GM18867 (cell line): ENCODE measurements around the gene CMTM1.

Experiments
- ATAC-seq: cut with Tn5 transposase; IDR thresholded peaks from one replicate; pipeline ENCODE4 v1.9.1; 2021; ENCODE audit warnings: mild to moderate bottlenecking, moderate library complexity; ENCODE audit not compliant: unreplicated experiment

The CMTM1 gene

DNA sequence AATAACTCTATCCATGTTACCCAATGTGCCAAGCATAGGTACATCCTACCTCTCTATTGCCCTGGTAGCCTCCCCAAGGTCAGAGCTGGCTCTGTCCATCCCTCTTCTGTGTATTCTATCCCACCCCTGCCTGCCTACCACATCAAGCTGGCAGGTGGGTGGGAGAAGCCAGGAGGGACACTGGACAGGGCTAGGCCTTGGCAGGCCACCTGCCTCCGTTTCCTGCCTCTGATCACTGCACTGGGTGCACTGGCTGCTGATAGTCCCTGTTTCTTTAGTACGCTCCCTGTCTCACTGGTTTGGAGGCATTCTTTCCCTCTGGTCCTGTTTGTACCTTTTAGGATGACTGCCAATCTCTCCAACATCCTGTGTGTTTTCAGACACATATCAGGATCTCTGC is 29.0 kb upstream of the CMTM1 start:
- ATAC-seq, result no peak

DNA sequence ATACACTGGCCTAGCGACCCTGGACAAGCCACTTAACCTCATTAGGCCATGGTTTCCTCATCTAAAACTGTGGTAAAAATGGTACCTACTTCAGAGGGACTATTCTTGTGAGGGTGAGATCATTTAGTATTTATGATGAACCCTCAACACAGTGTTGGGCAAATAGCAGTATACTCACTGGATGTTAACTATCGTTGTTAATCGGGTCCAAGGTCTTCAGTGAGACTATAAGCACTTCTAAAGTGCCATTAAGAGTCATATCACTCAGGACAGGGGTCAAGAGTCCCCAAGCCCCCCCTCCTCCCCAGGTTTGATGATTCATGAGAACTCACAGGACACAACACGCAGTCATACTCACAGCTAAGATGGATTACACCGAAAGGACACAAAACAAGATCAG is 27.3 kb upstream of the CMTM1 start:
- ATAC-seq, result no peak

DNA sequence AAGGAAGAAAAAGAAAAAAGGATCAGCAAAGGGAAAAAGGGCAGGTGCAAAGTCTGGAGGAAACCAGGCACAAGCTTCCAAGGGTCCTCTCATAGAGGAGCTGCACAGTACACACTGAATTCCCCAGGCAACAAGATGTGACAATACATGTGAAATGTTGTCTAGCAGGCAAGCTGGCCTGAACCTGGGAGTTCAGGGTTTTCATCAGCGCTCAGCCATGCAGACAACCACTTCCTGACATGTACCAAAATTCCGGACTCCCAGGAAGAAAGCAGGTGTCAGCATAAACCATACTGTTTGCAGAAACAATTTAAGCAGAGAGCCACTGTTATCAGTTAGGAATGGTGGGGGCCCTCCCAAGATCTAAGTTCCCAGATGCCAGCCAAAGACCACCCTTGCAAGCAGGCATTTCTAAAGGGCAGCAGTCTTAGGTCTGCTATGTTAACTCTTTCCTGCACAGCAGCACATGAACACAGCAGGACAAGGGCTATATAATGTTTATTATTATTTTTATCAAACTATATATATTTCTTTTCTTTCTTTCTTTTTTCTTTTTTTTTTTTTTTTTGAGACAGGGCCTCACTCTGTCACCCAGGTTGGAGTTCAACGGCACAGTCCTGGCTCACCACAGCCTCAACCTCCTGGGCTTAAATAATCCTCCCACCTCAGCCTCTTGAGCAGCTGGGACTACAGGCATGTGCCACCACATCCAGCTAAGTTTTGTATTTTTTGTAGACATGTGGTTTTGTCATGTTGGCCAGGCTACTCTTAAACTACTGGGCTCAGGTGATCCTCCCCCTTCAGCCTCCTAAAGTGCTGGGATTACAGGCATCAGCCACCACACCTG is 26.4 kb upstream of the CMTM1 start:
- ATAC-seq, result no peak

DNA sequence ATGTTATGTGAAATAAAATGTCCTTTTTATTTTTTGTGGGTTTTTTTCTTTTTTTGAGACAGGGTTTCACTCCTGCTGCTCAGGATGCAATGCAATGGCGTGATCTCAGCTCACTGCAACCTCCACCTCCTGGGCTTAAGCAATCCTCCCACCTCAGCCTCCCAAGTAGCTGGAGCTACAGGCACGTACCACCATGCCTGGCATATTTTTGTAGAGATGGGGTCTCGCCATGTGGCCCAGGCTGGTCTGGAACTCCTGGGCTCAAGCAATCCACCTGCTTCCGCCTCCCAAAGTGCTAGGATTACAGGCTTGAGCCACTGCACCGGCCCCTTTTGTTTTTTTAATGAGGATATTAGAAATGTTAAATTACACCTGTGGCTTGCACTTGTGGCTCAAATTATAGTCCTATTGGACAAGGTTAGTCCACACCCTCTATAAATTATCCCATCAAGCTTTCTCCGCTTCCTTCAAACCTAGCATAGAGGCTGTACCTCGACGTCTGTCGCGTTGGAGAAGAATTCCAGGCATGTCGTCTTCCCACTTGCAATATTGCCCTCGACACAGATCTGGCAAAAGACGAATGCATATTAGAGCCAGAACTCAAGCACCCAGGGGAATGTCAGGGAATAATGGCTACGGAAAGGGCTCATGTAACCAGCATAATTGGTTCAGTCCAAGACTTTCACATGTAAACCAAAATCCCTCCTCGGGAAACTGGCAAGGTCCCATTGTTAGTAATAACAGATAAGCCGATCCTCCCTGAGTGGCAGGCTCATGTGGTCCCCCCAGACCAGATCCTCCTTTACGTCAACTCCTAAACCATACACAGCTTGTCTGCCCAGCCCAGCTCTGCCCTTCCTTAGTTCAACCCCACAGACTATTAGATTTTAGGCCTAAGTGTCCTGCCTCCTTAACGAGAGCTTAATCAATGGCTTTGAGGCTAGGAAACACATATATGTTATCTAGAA is 24.6 kb upstream of the CMTM1 start:
- ATAC-seq, result no peak

DNA sequence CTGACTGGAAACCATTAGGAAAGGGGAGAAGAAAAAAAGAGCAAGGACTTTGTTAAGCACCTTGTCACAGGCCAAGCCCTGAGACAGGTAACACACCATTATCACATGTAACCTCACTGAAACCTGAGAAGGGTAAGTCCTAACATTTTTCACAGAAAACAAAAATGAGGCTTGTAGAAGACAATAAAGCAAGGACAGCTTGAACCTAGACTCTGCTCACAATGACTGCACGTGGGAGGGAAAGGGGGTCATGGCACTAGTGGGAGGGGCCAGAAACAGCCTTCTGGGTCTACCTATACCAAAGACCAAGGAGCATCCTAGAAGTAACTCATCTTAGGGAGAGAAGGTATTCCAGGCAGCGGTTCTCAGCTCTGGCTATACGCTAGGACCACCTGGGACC is 23.8 kb upstream of the CMTM1 start:
- no peak for ATAC-seq

DNA sequence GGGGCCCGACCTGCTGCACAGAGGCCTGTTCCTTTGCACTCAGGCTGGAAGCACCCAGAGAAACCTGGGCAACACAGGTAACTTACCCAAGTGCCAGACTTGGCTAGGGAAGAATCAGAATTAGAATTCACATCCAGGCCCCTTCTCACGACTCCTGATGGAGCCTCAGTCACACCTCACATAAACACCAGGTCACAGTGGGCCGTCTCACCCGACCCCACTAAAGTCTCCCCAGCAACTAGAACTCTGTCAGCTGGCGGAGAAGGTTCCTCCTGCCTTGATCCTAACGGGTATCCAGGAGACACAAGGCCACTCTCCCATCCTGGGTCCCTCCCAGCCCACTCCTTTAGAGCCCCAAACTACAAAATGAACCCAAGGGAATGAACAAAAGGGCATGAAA is 22.7 kb upstream of the CMTM1 start:
- no peak for ATAC-seq

DNA sequence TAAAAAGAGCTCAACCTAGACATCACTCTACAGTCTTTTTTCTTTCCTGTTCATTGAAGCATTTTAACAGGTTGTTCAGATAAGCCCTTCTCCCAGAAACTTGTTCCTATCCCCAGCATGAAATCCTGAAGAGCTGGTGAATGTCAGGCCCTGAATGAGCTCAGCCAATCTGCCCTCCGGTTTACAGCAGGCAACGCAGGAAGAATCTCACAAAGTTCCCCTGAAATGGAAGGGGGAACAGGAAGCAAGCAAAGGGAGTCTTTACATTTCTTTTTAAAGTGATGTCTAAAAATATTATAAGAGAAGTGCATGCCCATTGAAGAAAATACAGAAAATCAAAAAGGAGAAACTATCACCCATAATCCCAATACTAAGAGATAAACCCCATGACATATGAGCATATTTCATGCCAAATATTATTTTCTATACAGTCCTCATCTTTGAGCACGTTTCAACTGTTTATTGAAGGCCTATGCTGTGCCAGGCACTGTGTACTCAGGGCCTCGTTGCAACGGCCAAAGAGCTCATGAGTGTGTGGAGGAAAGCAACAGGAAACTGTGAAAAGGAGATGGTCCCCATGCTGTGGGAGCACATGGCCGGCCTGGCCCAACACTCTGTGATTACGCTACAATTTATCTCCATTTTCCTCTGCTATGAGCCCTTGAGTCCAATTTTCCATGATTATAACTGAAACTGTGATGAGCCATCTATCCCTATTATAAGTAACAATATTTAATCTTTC is 22.1 kb upstream of the CMTM1 start:
- ATAC-seq, result no peak

DNA sequence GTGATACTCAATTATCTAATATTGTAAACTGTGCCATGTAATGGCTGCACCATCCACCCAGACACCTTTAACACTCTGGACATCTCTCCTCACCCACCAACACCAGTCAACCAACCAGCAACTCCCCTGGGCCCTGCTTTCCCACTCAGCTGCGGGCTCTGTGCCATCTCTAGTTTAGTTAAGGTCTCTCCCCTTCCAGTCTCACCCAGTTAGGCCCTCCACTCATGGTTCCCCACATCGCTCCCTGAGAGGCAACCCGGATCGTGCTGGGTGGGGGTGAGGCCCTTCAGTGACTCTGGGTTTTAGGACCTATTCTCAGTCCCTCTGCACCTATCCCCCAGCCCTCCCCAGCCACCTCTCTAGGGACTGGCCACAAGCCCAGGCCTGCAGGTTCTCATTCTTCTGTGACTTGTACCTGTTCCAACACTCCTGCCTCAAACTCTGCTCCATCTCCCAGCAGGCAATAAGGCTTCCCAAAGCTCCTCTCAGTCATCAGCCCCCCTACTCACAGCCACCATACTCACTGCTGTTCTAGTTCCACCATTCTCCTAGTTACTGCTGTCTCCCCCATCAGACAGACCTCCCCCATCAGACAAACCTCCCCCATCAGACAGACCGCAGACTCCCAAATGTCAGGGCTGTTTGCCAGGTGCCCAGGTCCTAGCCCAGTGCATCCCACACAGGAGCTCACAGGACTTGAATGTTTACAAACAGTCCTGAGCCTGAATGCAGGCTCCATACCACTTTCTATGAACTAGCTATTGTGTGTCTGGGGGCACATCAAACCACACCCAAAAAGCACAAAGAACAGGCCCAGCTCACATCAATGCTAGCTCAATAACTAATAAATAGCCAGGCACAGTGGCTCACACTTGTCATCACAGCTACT is 18.9 kb upstream of the CMTM1 start:
- no peak for ATAC-seq

DNA sequence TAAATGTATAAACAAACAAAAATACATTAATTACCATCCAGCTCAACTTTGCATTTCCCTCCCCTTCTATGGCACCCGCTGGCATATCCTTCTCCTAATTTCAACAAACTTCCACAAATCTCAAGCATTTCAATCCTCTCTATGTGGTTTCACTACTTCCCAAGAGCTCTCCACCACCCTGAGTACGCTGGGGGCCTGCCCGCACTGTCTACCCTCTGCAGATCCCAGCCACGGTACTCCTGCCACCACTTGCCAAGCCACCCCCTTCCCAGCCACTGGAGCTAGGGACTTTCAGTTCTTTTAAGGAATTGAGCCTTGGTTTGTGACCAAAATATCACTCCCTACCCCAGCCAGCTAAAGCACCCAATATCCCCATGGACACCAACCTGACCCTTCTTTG is 18.2 kb upstream of the CMTM1 start:
- ATAC-seq, result no peak

DNA sequence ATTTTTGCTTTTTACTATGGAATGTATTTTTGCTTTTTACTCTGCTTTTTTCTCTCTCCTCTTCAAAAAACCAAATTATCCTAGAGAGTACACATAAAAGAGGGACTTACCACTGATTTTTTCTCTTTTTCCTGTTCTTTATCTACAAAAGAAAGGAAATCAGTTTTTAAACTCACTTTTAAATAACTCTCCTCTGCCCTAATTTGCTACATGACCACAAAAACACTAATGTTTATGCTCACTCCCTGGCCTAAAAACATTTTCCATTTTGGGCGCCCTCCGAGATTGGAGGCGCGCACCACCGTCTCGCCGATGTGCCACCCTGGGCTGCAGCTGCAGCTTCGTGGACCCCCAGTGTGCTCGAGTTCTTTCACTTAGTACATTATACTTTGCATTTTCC is 17.4 kb upstream of the CMTM1 start:
- no peak for ATAC-seq

DNA sequence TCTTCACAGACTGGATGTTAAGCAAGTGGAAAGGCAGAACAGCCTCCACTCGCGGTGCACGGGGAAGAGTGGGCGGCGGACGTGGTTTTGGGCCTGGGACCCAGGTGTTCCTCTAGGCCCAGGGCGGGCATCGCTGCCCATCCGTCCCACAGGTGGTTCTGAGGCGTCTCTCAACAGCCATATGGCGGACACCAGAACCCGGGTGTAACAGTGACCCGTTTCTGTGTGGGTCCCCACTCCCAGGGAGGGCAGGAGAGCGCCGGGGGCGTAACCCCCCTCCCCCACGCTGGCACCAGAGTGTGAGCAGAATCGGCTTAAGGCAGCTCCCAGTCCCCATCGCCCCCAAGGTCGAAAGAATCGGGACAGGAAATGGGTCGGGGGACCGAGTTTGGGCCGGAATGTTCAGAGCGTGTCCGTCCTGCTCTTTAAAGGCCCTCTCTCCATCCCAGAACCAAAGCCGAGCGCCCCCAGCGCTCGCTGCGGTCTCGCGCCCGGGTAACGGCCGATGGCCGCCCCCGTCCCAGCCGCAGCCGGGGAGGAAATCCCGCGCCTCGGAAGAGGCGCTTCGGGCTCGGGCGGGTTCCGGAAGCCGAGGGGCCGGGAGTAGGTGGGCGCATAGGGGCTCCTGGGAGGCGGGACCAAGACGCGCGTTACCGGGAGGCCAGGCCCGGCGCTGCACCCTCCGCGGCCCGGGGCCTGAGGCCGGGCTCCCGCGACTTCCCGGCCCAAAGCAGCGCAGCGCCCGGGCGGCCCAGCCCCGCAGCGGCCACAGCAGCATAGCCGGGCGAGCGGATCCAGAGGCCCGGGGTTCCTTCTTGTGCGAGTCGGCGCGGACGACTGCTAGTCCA is 16.7 kb upstream of the CMTM1 start, which contains the start of gene TK2:
TSS of gene TK2 (minus strand) at position 839 of the 848 bp plus-strand sequence. CDS start at position 778, 61 bp downstream.
- peak; percentile 28 for ATAC-seq

DNA sequence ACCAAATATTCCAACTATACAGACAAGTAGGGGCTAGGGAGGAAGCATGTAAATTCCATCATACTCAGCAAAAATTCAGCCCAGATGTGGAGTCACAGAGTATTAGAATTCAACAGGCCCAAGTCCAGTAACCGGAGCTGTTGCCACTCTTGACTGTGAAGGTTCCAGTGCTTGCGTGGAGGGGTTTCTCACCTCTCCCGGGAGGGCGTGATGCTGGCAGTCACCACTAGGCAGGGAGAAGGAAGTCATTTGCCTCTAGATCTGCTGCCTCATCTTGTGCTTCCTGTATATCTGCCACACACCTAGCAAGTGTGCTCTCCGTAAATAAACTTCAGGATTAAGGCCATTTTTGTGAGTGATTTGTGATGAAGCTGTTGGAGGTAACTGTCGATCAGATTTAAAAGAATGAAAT is 14.9 kb upstream of the CMTM1 start:
- ATAC-seq, result peak; percentile 27

DNA sequence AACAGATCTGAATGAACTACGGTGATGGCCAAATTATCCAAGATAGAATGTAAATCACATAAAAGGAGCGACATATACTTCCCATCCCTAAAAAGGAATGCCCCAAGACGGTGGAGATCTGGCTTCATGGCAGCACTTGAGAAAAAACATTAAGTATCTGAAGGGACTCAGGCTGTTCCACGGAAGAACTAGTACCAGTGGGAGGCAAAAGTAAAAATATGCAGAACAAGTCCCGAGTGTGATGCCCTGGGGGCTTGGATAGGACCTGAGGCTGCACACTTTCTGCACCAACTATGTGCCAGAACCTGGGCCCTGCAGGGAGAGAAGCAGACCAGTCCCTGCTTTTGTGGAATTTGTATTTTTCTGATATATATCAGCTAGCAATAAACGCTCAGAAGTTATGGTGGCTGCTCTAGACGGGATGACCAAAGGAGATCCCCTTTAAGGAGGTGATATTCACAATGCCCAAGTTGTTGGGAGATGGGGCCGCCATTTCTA is 14.4 kb upstream of the CMTM1 start:
- ATAC-seq, result no peak

DNA sequence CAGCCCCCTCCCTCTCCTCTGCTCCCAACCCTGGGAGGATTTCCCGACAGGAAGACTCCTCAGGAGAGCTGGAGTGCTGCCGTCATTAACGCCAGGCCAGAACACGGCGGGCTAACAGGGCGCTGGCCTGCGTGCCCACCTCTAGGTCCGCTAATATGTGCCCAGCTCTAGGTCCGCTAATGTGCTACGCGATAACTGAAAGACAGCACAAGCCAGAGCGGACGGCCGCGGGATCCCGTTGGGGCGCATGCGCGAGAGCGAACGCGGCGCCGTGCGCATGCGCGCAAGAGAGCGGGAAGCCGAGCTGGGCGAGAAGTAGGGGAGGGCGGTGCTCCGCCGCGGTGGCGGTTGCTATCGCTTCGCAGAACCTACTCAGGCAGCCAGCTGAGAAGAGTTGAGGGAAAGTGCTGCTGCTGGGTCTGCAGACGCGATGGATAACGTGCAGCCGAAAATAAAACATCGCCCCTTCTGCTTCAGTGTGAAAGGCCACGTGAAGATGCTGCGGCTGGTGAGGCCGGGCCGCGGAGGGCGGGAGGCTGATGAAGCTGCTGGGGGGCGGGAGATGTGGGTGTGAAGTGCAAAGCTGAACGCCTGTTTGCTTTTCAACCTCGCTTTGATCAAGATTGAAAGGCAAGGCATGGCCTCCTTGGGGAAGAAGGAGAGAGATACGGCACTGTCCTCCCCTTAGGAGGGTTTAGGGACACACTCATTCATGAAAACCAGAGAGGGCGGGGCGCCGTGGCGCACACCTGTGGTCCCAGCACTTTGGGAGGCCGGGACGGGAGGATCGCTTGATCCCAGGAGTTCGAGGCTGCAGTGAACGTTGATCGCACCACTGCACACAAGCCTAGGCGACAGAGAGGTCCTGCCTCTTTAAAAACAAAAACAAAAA is 13.7 kb upstream of the CMTM1 start, which contains the start of gene CKLF:
TSS of gene CKLF (plus strand) at position 291 of the 892 bp plus-strand sequence. CDS start at position 431, 140 bp downstream.
- peak; percentile 78 for ATAC-seq

DNA sequence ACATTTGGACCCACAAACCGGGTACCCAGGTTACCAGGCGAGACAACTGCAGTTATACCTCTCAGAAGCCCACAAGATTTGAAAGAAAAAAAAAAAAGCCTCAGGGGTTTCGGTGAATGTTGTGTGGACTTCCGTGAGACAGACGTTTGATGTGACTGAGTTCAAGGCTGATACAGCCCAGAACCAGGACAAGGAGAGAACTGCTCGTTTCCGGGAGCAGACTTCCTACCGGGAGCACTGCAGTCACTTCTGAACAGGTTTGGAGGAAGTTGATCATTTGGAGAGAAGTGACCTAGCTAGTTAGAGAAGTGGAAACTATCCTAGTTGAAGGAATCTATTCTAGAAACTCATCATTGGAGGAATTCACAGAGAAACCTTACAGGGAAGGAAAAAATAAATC is 13.0 kb upstream of the CMTM1 start:
- no peak for ATAC-seq

DNA sequence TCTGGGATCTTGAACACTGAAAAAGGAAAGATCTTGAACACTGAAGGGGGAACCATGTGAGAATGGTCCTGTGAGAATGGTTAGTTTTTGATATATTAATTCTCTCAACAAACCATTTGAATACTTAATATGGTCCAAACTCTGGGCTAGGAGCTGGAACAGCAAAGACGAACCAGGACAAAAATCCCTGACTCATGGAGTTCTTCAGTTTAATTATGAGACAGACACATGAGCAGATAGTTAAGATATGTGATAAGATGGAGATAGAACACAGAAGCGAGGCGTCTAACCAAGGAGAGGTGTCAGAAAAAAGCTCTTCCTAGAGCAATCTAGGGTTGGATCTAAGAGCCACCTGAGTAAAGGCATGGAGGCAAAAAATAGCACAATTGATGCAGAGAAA is 12.2 kb upstream of the CMTM1 start:
- ATAC-seq, result no peak

DNA sequence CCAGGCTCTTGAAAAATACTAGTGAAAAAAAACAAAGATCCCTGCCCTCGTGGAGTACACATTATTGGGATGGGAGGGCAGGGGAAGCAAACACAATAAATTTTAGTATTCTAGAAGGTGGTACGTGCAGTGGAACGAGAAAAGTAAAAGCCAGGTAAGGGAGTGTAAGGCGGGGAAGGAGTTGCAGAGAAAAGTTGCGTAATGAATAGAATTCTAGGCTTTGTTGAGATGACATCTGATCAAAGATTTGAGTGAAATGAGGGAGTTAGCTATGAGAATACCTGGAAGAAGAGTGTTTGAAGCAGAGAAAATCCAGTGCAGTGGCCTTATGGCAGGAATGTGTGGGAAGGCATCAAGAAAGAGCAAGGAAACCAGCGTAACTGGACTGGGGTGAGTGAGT is 11.7 kb upstream of the CMTM1 start:
- ATAC-seq, result no peak

DNA sequence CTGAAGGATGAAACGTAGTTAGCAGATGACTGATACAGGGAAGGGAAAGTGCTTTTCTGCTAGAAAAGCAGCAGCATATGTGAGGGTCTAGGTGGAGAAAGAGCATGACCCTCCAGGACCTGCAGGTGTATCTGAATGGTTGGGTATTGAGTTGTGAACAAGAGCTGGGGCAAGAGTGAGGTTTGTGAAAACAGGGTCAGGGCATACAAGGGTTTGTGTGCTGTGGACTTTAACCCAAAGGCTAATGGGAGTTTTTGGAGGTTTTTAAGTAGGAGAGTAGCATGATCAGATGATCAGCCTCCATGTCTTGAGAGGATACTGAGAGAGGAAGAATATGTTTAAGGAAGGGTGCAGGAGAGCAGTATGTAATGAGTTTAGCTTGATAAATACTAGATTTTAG is 6.1 kb upstream of the CMTM1 start:
- no peak for ATAC-seq
